SK-N-MC (cell line): Measurements from ENCODE around the gene MYB.

Experiments
- EZH2 ChIP-seq: fragments of 200-600 bp; sonication (generic); IDR thresholded peaks from one replicate; pipeline ENCODE4 v1.6.1; 2017; ENCODE audit warnings: antibody characterized with exemption
- POLR2AphosphoS5 ChIP-seq: IDR thresholded peaks from 2 replicates; pipeline ENCODE4 v1.6.1; 2012; ENCODE audit warnings: mild to moderate bottlenecking, low read depth, low read length, borderline replicate concordance

DNA sequence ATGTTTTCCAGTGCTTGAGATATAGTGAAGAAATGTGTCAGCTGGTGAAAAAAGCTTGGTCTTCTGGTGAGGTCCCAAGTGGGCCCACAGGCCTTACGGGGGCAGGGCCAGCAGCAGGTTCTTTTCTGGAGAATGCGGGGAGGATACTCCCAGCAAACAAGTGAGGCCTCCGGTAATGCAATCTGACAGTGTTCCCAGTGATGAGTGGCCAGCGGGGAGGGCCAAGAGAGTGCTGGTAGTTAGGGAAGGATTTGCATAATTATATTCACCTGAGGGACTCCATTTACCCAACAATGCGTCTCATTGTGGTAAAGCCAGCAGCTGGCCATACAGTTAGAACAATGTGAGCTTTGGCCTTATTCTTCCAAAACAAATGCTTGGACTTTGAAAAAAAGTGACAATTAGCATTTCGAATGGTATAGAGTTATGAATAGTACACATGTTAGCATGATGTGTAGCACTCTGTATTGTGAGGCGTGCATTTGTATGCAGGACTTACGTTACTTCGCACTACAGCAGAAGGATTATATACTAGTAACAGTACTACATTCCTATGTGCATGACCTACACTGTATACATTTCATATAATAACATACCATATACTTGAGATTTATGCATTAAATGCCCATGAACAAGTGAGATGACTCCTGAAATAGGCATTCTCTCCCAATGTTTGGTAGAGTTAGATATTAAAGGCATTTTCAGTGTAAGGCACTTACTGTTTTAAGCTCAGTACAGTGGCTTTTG is 69.8 kb downstream of the MYB start:
- no peak for TF ChIP-seq POLR2AphosphoS5
- no peak for TF ChIP-seq EZH2
